Measurements from ENCODE around the gene CHST7. TPM values are rescaled to one million over a fixed set of nuclear protein-coding genes. Genes with fewer than 3 reads are reported as not detected.

The CHST7 gene
- total RNA-seq, 1 donor from 2014 or later = 64.6 TPM

DNA sequence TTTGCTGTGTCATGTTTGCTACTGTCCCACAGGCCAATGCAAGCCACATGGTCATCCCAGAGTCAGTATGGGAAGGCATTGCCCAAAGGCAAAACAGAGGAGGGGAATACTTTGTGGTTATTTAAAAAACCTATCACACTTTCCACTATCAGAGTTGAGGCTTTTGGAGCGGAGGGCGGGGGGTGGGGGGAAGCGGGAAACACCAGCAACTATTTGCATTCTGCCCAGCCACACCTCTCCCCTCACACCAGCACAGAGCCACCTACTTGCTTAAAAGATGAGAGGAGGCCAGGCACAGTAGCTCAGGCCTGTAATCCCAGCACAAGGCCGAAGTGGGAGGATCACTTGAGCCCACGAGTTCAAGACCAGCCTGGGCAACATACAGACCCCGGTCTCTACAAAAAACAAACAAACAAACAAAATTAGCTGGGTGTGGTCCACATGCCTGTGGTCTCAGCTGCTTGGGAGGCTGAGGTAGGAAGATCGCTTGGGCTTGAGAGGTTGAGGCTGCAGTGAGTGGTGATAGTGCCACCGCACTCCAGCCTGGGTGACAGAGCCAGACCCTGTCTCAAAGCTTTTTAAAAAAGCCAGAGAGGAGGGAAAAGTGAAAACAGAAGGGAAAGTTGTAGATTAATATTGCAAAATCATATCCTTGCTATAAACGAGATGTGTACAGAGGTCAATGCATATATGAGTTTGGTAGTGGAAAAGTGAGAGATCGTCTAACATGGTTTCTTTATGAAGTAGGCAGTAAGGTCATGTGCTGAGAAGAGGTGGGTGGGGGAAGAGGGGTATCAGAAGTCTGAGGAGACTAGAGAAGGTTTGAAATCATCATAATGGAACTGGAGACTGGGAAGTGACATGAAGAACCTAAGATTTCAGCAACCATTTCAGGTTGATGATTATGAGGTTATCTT is 1.9 kb upstream of the CHST7 start:
- intact Hi-C loops (cut with DNase I) = loop anchor here (5.0 to 10.0 kb wide), 2 partner anchors 116 to 183 kb away; partner anchors contain the start of gene SLC9A7
- TF ChIP-seq, protein P1, sequence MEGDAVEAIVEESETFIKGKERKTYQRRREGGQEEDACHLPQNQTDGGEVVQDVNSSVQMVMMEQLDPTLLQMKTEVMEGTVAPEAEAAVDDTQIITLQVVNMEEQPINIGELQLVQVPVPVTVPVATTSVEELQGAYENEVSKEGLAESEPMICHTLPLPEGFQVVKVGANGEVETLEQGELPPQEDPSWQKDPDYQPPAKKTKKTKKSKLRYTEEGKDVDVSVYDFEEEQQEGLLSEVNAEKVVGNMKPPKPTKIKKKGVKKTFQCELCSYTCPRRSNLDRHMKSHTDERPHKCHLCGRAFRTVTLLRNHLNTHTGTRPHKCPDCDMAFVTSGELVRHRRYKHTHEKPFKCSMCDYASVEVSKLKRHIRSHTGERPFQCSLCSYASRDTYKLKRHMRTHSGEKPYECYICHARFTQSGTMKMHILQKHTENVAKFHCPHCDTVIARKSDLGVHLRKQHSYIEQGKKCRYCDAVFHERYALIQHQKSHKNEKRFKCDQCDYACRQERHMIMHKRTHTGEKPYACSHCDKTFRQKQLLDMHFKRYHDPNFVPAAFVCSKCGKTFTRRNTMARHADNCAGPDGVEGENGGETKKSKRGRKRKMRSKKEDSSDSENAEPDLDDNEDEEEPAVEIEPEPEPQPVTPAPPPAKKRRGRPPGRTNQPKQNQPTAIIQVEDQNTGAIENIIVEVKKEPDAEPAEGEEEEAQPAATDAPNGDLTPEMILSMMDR (IDR thresholded peaks at IDR 0.05) = no peak
- H3K27me3 ChIP-seq = no peaks in the 10 kb centered on the region
- H3K36me3 ChIP-seq = no peaks in the 10 kb centered on the region
- DNase-seq (ENCODE audit: low spot score in 2 of 2) = peak in 1 of 2 donors; percentile 22
- H3K4me3 ChIP-seq = no peak overlapping the region
- no peaks in the 10 kb centered on the region for H3K9me3 ChIP-seq
- H3K4me1 ChIP-seq = no peaks in the 10 kb centered on the region
- H3K27ac ChIP-seq = no peak overlapping the region

DNA sequence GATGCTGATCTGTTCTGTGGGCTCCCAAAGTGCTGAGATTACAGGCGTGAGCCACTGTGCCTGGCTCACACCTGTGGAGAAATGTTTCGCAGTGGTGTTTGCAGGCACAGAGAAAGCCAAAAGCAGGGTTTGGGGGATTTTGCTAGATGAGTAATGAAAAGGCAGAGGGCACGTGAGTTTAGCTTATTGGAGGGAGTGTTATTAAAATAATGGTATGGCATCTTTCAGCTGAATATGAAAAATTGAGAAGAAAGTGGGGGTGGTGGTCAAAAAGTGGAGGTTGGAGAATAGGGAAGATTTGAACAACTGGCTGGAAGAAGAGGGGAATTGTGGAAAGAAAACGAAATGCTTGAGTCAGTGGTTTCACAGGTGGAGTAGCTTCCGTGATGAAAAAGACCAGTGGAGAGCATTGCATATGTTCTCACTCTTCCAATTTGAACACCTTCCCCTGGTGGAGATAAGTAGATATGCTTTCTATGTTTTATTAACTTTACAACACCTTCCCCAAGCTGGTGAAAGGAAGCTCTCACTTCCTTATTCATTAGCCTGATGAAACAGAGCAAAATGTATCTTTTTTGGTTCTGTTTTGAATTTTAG is 1.1 kb upstream of the CHST7 start:
- no peak for DNase-seq (ENCODE audit: low spot score in 2 of 2)
- TF ChIP-seq, protein P1 (IDR thresholded peaks at IDR 0.05) = no peak
- intact Hi-C loops (cut with DNase I) = loop anchor here (5.0 to 10.0 kb wide), 2 partner anchors 115 to 182 kb away; partner anchors contain the start of gene SLC9A7
- no peak overlapping the region for H3K4me3 ChIP-seq
- H3K36me3 ChIP-seq = no peaks in the 10 kb centered on the region
- no peaks in the 10 kb centered on the region for H3K4me1 ChIP-seq
- H3K27ac ChIP-seq = peak overlapping the region in 1 of 2 donors; percentile 57
- no peaks in the 10 kb centered on the region for H3K27me3 ChIP-seq
- no peaks in the 10 kb centered on the region for H3K9me3 ChIP-seq

DNA sequence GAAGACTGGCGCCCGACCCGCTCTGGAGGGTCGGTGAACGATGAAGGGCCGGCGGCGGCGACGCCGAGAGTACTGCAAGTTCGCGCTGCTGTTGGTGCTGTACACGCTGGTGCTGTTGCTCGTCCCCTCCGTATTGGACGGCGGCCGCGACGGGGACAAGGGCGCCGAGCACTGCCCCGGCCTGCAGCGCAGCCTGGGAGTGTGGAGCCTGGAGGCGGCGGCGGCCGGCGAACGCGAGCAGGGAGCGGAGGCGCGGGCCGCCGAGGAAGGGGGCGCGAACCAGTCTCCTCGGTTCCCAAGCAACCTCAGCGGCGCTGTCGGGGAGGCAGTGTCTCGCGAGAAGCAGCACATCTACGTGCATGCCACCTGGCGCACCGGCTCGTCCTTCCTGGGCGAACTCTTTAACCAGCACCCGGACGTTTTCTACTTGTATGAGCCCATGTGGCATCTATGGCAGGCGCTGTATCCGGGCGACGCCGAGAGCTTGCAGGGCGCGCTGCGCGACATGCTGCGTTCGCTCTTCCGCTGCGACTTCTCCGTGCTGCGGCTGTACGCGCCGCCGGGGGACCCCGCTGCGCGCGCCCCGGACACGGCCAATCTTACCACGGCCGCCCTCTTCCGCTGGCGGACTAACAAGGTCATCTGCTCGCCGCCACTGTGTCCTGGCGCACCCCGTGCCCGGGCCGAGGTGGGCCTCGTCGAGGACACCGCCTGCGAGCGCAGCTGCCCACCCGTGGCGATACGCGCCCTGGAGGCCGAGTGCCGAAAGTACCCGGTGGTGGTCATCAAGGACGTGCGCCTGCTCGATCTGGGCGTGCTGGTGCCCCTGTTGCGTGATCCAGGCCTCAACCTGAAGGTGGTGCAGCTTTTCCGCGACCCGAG is 568 bp downstream of the CHST7 start:
- H3K4me3 ChIP-seq = peak overlapping the region; percentile 67 to 81
- no peaks in the 10 kb centered on the region for H3K36me3 ChIP-seq
- intact Hi-C loops (cut with DNase I) = loop anchor here (1.0 to 10.0 kb wide), 4 partner anchors 15 to 181 kb away; partner anchors contain the start of gene SLC9A7
- no peaks in the 10 kb centered on the region for H3K27me3 ChIP-seq
- no peaks in the 10 kb centered on the region for H3K4me1 ChIP-seq
- TF ChIP-seq, protein P1 (IDR thresholded peaks at IDR 0.05) = no peak
- H3K27ac ChIP-seq = peak overlapping the region; percentile 57 to 67
- H3K9me3 ChIP-seq = no peaks in the 10 kb centered on the region
- DNase-seq (ENCODE audit: low spot score in 2 of 2) = peak in 1 of 2 donors; percentile 60

DNA sequence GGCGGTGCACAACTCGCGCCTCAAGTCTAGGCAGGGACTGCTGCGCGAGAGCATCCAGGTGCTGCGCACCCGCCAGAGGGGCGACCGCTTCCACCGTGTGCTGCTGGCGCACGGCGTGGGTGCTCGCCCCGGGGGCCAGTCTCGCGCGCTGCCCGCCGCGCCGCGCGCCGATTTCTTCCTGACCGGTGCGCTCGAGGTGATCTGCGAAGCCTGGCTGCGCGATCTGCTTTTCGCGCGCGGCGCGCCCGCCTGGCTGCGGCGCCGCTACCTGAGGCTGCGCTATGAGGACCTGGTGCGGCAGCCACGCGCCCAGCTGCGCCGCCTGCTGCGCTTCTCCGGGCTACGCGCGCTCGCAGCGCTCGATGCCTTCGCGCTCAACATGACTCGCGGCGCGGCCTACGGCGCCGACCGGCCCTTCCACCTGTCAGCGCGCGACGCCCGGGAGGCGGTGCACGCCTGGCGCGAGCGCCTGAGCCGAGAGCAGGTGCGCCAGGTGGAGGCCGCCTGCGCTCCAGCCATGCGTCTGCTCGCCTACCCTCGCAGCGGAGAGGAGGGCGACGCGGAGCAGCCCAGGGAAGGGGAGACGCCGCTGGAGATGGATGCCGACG is 1.3 kb downstream of the CHST7 start:
- H3K27me3 ChIP-seq = no peaks in the 10 kb centered on the region
- peak overlapping the region; percentile 8 to 25 for H3K27ac ChIP-seq
- no peak for DNase-seq (ENCODE audit: low spot score in 2 of 2)
- H3K36me3 ChIP-seq = no peaks in the 10 kb centered on the region
- intact Hi-C loops (cut with DNase I) = loop anchor here (2.0 to 10.0 kb wide), 3 partner anchors 14 to 180 kb away; partner anchors contain the start of gene SLC9A7
- H3K4me1 ChIP-seq = no peaks in the 10 kb centered on the region
- peak overlapping the region; percentile 67 to 81 for H3K4me3 ChIP-seq
- no peaks in the 10 kb centered on the region for H3K9me3 ChIP-seq
- TF ChIP-seq, protein P1 (IDR thresholded peaks at IDR 0.05) = no peak

DNA sequence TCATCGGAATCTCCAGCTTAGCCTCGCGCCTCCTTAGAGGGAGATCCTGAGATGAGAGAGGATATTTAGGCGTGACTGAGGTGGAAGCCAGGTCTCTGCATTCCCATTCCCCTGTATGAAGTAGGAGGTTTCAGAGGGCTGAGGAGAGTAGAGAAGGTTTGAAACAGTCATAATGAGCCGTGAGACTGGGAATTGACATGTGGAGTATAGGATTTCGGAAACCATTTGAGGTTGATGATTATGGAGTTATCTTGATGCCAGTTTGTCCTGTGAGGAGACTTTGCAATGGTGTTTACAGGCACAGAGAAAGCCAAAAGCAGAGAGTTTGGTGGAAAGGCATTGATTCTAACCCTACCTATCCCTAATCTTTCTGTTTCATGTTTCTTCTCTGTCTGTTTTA is 2.0 kb downstream of the CHST7 start:
- H3K27ac ChIP-seq = peak overlapping the region; percentile 8 to 25
- intact Hi-C loops (cut with DNase I) = loop anchor here (2.0 to 10.0 kb wide), 2 partner anchors 13 to 179 kb away; partner anchors contain the start of gene SLC9A7
- TF ChIP-seq, protein P1 (IDR thresholded peaks at IDR 0.05) = no peak

More for the DNA sequence above, 2.0 kb downstream of the CHST7 start:
- Histone ChIP-seq H3K27me3 (no peaks in the 10 kb centered on the region), H3K4me3 (peak overlapping the region; percentile 67 to 81), H3K9me3 (no peaks in the 10 kb centered on the region), H3K4me1 (no peaks in the 10 kb centered on the region), H3K36me3 (no peaks in the 10 kb centered on the region)
- DNase-seq (ENCODE audit: low spot score in 2 of 2) = no peak

Measured in ascending aorta (tissue), 2 donors.